NT2/D1 (cell line): ENCODE results near the gene WDR64.
A peak's percentile ranks its signal among the peaks of the same experiment; 100 is the strongest.

Experiments
- DNase-seq: peaks from one replicate; pipeline ENCODE4 v3.0.0-alpha.2; 2011; ENCODE audit warnings: low read depth, low spot score
- H3K27me3 ChIP-seq: 2 replicates; pipeline ENCODE4 v1.6.0; 2011; ENCODE audit warnings: mild to moderate bottlenecking; ENCODE audit not compliant: insufficient read length, insufficient read depth
- H3K36me3 ChIP-seq: 2 replicates; pipeline ENCODE4 v1.6.1; 2011; ENCODE audit warnings: mild to moderate bottlenecking, low read length, mixed read lengths; ENCODE audit not compliant: insufficient read depth, insufficient read length
- H3K4me1 ChIP-seq: 2 replicates; pipeline ENCODE4 v1.5.1; 2011; ENCODE audit not compliant: insufficient read depth, insufficient read length
- H3K4me3 ChIP-seq: 2 replicates; pipeline ENCODE4 v1.5.1; 2011; ENCODE audit warnings: low read depth; ENCODE audit not compliant: insufficient read length
- H3K9ac ChIP-seq: 2 replicates; pipeline ENCODE4 v1.6.0; 2011; ENCODE audit warnings: low read depth; ENCODE audit not compliant: insufficient read length
- H3K9me3 ChIP-seq: 2 replicates; pipeline ENCODE4 v1.5.1; 2011; ENCODE audit warnings: mild to moderate bottlenecking, low read length; ENCODE audit not compliant: insufficient read depth
- SUZ12 ChIP-seq: IDR thresholded peaks from 2 replicates; pipeline ENCODE4 v1.6.1; 2011; ENCODE audit not compliant: insufficient read length, insufficient read depth; ENCODE audit errors: extremely low read depth
- YY1 ChIP-seq: IDR thresholded peaks from 2 replicates; pipeline ENCODE4 v1.6.1; 2011; ENCODE audit not compliant: insufficient read length, insufficient read depth
- ZNF274 ChIP-seq: IDR thresholded peaks from 2 replicates; pipeline ENCODE4 v1.6.1; 2011; ENCODE audit warnings: mild to moderate bottlenecking, low read depth, low read length

WDR64 gene

GRCh38 chr1:241639623-241640148, 12.4 kb upstream of the WDR64 start:
- Histone ChIP-seq H3K36me3 (peaks cover 30% of the 10 kb centered on the region), H3K4me1 (peaks cover 2% of the 10 kb centered on the region), H3K4me3 (peak overlapping the region; percentile 99), H3K27me3 (no peaks in the 10 kb centered on the region), H3K9ac (peak overlapping the region; percentile 96), H3K9me3 (peaks cover 32% of the 10 kb centered on the region)
- TF ChIP-seq ZNF274 = no peak
- TF ChIP-seq SUZ12 = no peak
- TF ChIP-seq YY1 = no peak
- DNase-seq = no peak

GRCh38 chr1:241640149-241640866, 11.8 kb upstream of the WDR64 start, which contains the start of the genes CHML and OPN3:
CHML (minus strand) TSS chr1:241640369; CDS start chr1:241635766, 4,603 bp downstream.
OPN3 (minus strand) TSS chr1:241640369; CDS start chr1:241640254, 115 bp downstream.
- Histone ChIP-seq H3K4me1 (peaks cover 2% of the 10 kb centered on the region), H3K36me3 (peaks cover 23% of the 10 kb centered on the region), H3K9ac (peak within 1 kb of the TSS; percentile 96), H3K27me3 (no peaks in the 10 kb centered on the region), H3K4me3 (peak within 1 kb of the TSS; percentile 99), H3K9me3 (peaks cover 31% of the 10 kb centered on the region)
- peak; percentile 85 for DNase-seq
- TF ChIP-seq ZNF274 (no peak), SUZ12 (no peak), YY1 (no peak)

- H3K4me3 ChIP-seq = no peak overlapping the region
- peaks cover 27% of the 10 kb centered on the region for H3K9me3 ChIP-seq
- no peak for TF ChIP-seq ZNF274
- TF ChIP-seq SUZ12 = no peak
- no peak for TF ChIP-seq YY1
- no peaks in the 10 kb centered on the region for H3K27me3 ChIP-seq
- DNase-seq = no peak
- H3K4me1 ChIP-seq = peaks cover 2% of the 10 kb centered on the region
- peaks cover 19% of the 10 kb centered on the region for H3K36me3 ChIP-seq
- no peak overlapping the region for H3K9ac ChIP-seq
Observed at GRCh38 chr1:241640867-241641622, 11.0 kb upstream of the WDR64 start.

- Histone ChIP-seq H3K4me3 (no peak overlapping the region), H3K27me3 (no peaks in the 10 kb centered on the region), H3K9me3 (peaks cover 27% of the 10 kb centered on the region), H3K9ac (no peak overlapping the region), H3K4me1 (peaks cover 2% of the 10 kb centered on the region), H3K36me3 (peaks cover 11% of the 10 kb centered on the region)
- no peak for TF ChIP-seq SUZ12
- no peak for TF ChIP-seq YY1
- no peak for DNase-seq
Observed at GRCh38 chr1:241641773-241642592, 10.1 kb upstream of the WDR64 start.

GRCh38 chr1:241642593-241642944, 9.5 kb upstream of the WDR64 start:
- DNase-seq = no peak
- TF ChIP-seq ZNF274 (no peak), SUZ12 (no peak), YY1 (no peak)
- Histone ChIP-seq H3K9me3 (peaks cover 27% of the 10 kb centered on the region), H3K4me1 (no peaks in the 10 kb centered on the region), H3K4me3 (no peak overlapping the region), H3K9ac (no peak overlapping the region), H3K36me3 (peaks cover 5% of the 10 kb centered on the region), H3K27me3 (no peaks in the 10 kb centered on the region)

- Histone ChIP-seq H3K9me3 (peaks cover 31% of the 10 kb centered on the region), H3K4me1 (no peaks in the 10 kb centered on the region), H3K36me3 (no peaks in the 10 kb centered on the region), H3K9ac (no peak overlapping the region), H3K27me3 (no peaks in the 10 kb centered on the region), H3K4me3 (no peak overlapping the region)
- TF ChIP-seq YY1 = no peak
- no peak for TF ChIP-seq SUZ12
- no peak for TF ChIP-seq ZNF274
- DNase-seq = no peak
Observed at GRCh38 chr1:241644259-241644658, 7.8 kb upstream of the WDR64 start.
